WTC11 (cell line): ENCODE measurements around the gene NOX3. TPM values are rescaled to one million over a fixed set of nuclear protein-coding genes. Genes with fewer than 3 reads are reported as not detected.

ENCODE experiments used
- ATAC-seq: fragments of 200-7000 bp; cut with Tn5 transposase; 2 replicates; pipeline ENCODE4 v1.10.0; 2021; ENCODE audit warnings: mild to moderate bottlenecking, moderate library complexity
- Bru-seq: library from RNA; stranded (reverse); fragments of 400-500 nt; gene quantifications from one replicate; lab custom pipeline; 2021; lab: Mats Ljungman, UMichigan
- CTCF ChIA-PET: fragments of 300-600 bp; sonication (Branson Sonifier 250); formaldehyde crosslinking; loops from one replicate; lab custom pipeline; 2021; ENCODE audit warnings: antibody characterized with exemption; lab: Charles Lee
- POLR2A ChIA-PET: fragments of 350-600 bp; sonication (Branson Sonifier 250); formaldehyde crosslinking; loops from one replicate; lab custom pipeline; 2021; ENCODE audit warnings: antibody characterized with exemption; lab: Charles Lee
- DNase-seq: peaks from one replicate; pipeline ENCODE4 v3.0.0; 2021; ENCODE audit warnings: low spot score
- H3K27ac Mint-ChIP-seq: 2 replicates; pipeline ENCODE4 v1.8.0; 2021; ENCODE audit warnings: mixed read lengths
- H3K27me3 Mint-ChIP-seq: 2 replicates; pipeline ENCODE4 v1.8.0; 2021; ENCODE audit warnings: low read depth, mild to moderate bottlenecking, moderate library complexity, mixed read lengths
- H3K36me3 Mint-ChIP-seq: 2 replicates; pipeline ENCODE4 v1.8.0; 2021; ENCODE audit warnings: mixed read lengths
- H3K4me1 Mint-ChIP-seq: 2 replicates; pipeline ENCODE4 v1.8.0; 2022; ENCODE audit warnings: mixed read lengths
- H3K4me3 Mint-ChIP-seq: 2 replicates; pipeline ENCODE4 v1.8.0; 2021; ENCODE audit warnings: mild to moderate bottlenecking, moderate library complexity, mixed read lengths
- H3K9me3 Mint-ChIP-seq: 2 replicates; pipeline ENCODE4 v1.8.0; 2021; ENCODE audit warnings: mixed read lengths
- CDX4 ChIP-seq: fragments of 250-450 bp; sonication (Bioruptor Pico); IDR thresholded peaks from 2 replicates; pipeline ENCODE4 v1.9.0; 2021; ENCODE audit warnings: moderate library complexity, mild to moderate bottlenecking, inconsistent platforms, borderline replicate concordance
- EMX1 ChIP-seq: fragments of 250-450 bp; sonication (Bioruptor Pico); IDR thresholded peaks from 2 replicates; pipeline ENCODE4 v1.8.0; 2021; ENCODE audit warnings: mild to moderate bottlenecking
- ETV6 ChIP-seq: sonication (generic); formaldehyde crosslinking; IDR thresholded peaks from 2 replicates; pipeline ENCODE4 v1.8.1; 2022; ENCODE audit warnings: mild to moderate bottlenecking, missing genetic modification reagents
- FOXP4 ChIP-seq: sonication (generic); formaldehyde crosslinking; IDR thresholded peaks from 2 replicates; pipeline ENCODE4 v1.8.0; 2022; ENCODE audit warnings: mild to moderate bottlenecking, missing genetic modification reagents
- GRHL2 ChIP-seq: fragments of 250-450 bp; sonication (Bioruptor Pico); IDR thresholded peaks from 2 replicates; pipeline ENCODE4 v1.8.0; 2022; ENCODE audit warnings: mild to moderate bottlenecking, moderate library complexity; ENCODE audit not compliant: insufficient replicate concordance, severe bottlenecking
- IRF1 ChIP-seq: sonication (generic); formaldehyde crosslinking; IDR thresholded peaks from 2 replicates; pipeline ENCODE4 v1.8.0; 2023; ENCODE audit warnings: missing genetic modification reagents
- KAT7 ChIP-seq: sonication (generic); formaldehyde crosslinking; IDR thresholded peaks from 2 replicates; pipeline ENCODE4 v1.8.1; 2023; ENCODE audit warnings: missing genetic modification reagents, mild to moderate bottlenecking, borderline replicate concordance
- MLX ChIP-seq: sonication (generic); formaldehyde crosslinking; IDR thresholded peaks from 2 replicates; pipeline ENCODE4 v1.8.1; 2023; ENCODE audit warnings: mild to moderate bottlenecking, missing genetic modification reagents, moderate library complexity
- MXD4 ChIP-seq: fragments of 250-450 bp; sonication (Bioruptor Pico); IDR thresholded peaks from 2 replicates; pipeline ENCODE4 v1.8.0; 2021; ENCODE audit warnings: mild to moderate bottlenecking, moderate library complexity, borderline replicate concordance
- NFATC4 ChIP-seq: fragments of 250-450 bp; sonication (Bioruptor Pico); IDR thresholded peaks from 2 replicates; pipeline ENCODE4 v1.9.0; 2021; ENCODE audit warnings: mild to moderate bottlenecking
- NFE2L1 ChIP-seq: sonication (generic); formaldehyde crosslinking; IDR thresholded peaks from 2 replicates; pipeline ENCODE4 v1.8.1; 2023; ENCODE audit warnings: missing genetic modification reagents
- PRDM15 ChIP-seq: sonication (generic); formaldehyde crosslinking; IDR thresholded peaks from 2 replicates; pipeline ENCODE4 v1.8.0; 2022; ENCODE audit warnings: missing genetic modification reagents
- SMAD4 ChIP-seq: sonication (generic); formaldehyde crosslinking; IDR thresholded peaks from 2 replicates; pipeline ENCODE4 v1.8.0; 2022; ENCODE audit warnings: mild to moderate bottlenecking, missing genetic modification reagents
- TEAD1 ChIP-seq: sonication (generic); formaldehyde crosslinking; IDR thresholded peaks from 2 replicates; pipeline ENCODE4 v1.8.0; 2022; ENCODE audit warnings: mild to moderate bottlenecking, missing genetic modification reagents
- TP53 ChIP-seq: sonication (generic); formaldehyde crosslinking; IDR thresholded peaks from 2 replicates; pipeline ENCODE4 v1.8.1; 2023; ENCODE audit warnings: mild to moderate bottlenecking, missing genetic modification reagents
- ZNF121 ChIP-seq: sonication (generic); formaldehyde crosslinking; IDR thresholded peaks from 2 replicates; pipeline ENCODE4 v1.8.0; 2023; ENCODE audit warnings: missing genetic modification reagents
- ZNF532 ChIP-seq: fragments of 250-450 bp; sonication (Bioruptor Pico); IDR thresholded peaks from 2 replicates; pipeline ENCODE4 v1.9.0; 2021; ENCODE audit warnings: mild to moderate bottlenecking, borderline replicate concordance
- ZNF671 ChIP-seq: fragments of 250-450 bp; sonication (Bioruptor Pico); IDR thresholded peaks from 2 replicates; pipeline ENCODE4 v1.8.0; 2021; ENCODE audit warnings: mild to moderate bottlenecking
- long read RNA-seq, 3 experiments: library from RNA in 1 of 3; library from capped mRNA in 1 of 3; library from polyadenylated mRNA in 1 of 3; unstranded in 2 of 3; stranded (forward) in 1 of 3; transcript quantifications; one replicate each; pipeline ENCODE4 v2.0.0, GENCODE V29; 2021
- total RNA-seq: library from RNA; stranded (reverse); gene quantifications from 3 replicates; pipeline ENCODE4 v1.2.3, GENCODE V29; 2021

The NOX3 gene
- 0.09 TPM in 1 of 3 replicates, not detected in the others for total RNA-seq
- percentile 6 among the genes with signal in this experiment for Bru-seq, nascent RNA
- long read RNA-seq, experiment 1, partial matches to known transcripts = 0 of 1 reads
- long read RNA-seq, experiment 1, other reads (novel, unspliced or antisense) = 1 of 1 reads
- long read RNA-seq, experiment 2 = 0 reads
- long read RNA-seq, experiment 3 = 0 reads

GRCh38 chr6:155455766-155456165 is at the start of gene NOX3:
NOX3 (minus strand) TSS chr6:155455839; CDS start chr6:155455800, 39 bp downstream.
- DNase-seq = no peak
- no peak within 1 kb of the TSS; the same call in 1 of the 2 replicates for H3K27ac Mint-ChIP-seq
- TF ChIP-seq TEAD1 (CRISPR knock-in tag) (no peak), FOXP4 (CRISPR knock-in tag) (no peak), MXD4 (CRISPR knock-in tag) (no peak), MLX (CRISPR knock-in tag) (no peak), NFE2L1 (CRISPR knock-in tag) (no peak), TP53 (CRISPR knock-in tag) (no peak), IRF1 (CRISPR knock-in tag) (no peak), NFATC4 (no peak), ZNF671 (CRISPR knock-in tag) (no peak), PRDM15 (CRISPR knock-in tag) (no peak)
- H3K9me3 Mint-ChIP-seq = no peaks in the 10 kb centered on the region
- H3K36me3 Mint-ChIP-seq = no peaks in the 10 kb centered on the region
- H3K27me3 Mint-ChIP-seq = no peaks in the 10 kb centered on the region
- ChIA-PET CTCF (no interaction called here), POLR2A (interaction anchor here (0.6 kb wide), 2 partner anchors 68 to 1195 kb away, joined by 3 read pairs; no protein-coding TSS in a partner anchor)
- peaks cover 41% of the 10 kb centered on the region for H3K4me1 Mint-ChIP-seq
- no peak within 1 kb of the TSS for H3K4me3 Mint-ChIP-seq
- peak; percentile 88 for ATAC-seq

- DNase-seq (no peak), ATAC-seq (no peak)
- H3K36me3 Mint-ChIP-seq = peaks cover 3% of the 10 kb centered on the region
- no peak overlapping the region for H3K27ac Mint-ChIP-seq
- no peaks in the 10 kb centered on the region for H3K4me1 Mint-ChIP-seq
- no peak overlapping the region for H3K4me3 Mint-ChIP-seq
- CTCF ChIA-PET = interaction anchor here (0.7 kb wide), 1 partner anchor 165 kb away, joined by 3 read pairs; no protein-coding TSS in a partner anchor
- H3K9me3 Mint-ChIP-seq = peaks cover 14% of the 10 kb centered on the region
- POLR2A ChIA-PET = interaction anchor here (0.8 kb wide), 1 partner anchor 46 kb away, joined by 3 read pairs; no protein-coding TSS in a partner anchor
- no peaks in the 10 kb centered on the region; the same call in 1 of the 2 replicates for H3K27me3 Mint-ChIP-seq
- no peak for TF ChIP-seq ZNF121
- TF ChIP-seq EMX1 = no peak
- TF ChIP-seq KAT7 = no peak
- TF ChIP-seq CDX4 (CRISPR knock-in tag) = no peak
- TF ChIP-seq GRHL2 (CRISPR knock-in tag) = no peak
- TF ChIP-seq ETV6 = no peak
- no peak for TF ChIP-seq SMAD4 (CRISPR knock-in tag)
- TF ChIP-seq ZNF532 (CRISPR knock-in tag) = no peak
Observed at GRCh38 chr6:155504848-155505607, 49.4 kb upstream of the NOX3 start.
